ENCODE measurements around the gene POLH. TPM values are rescaled to one million over a fixed set of nuclear protein-coding genes. Genes with fewer than 3 reads are reported as not detected.

POLH gene
- total and polyA plus RNA-seq, 9 of the 15 experiments (the other 6 are each of a cell fraction or from before 2014, with no cell fraction given) = 5.8 to 31.6 (median 20.6) TPM

DNA sequence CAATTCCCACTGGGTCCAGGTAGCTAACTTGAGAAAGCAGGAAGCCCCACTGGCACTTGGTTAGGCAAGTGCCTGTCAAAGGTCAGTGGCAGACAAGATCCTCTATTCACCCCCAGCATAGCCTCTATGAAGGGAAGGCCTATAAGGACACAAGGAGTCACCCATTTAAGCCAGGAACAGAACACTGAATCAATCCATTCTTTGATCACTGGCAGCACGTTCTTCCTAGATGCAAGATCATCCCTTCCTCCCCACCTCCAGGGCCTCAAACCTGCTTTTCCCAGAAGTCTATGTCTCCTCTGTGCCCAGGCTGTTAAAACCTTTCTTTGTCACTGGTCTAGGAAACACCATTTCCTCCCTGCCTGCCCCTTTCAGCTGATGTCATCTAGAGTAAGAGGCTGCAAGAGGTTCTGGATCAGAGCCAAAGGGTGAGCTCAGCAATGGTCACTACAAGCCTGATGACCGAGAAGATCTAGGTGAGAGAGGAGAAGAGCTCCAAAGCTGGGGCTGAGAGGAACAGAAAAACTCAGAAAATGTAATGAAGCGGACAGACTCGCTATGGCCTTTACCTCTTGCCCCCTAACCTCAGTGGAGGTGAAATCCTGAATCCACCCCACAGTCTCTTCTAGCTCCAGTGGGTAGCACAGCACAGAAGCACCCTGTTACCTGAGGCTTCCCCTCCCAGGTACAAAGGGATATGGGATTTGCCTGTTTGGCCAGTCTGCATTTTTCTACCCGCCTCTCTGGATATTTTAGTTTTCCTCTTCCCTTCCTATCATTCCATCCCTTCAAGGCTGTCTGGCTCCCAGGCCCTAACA, 51.2 kb downstream of the POLH start (continued):
- TF ChIP-seq JUNB (CRISPR knock-in tag; conservative IDR thresholded peaks at IDR 0.05) (0 out of 2 replicates have a peak, but pooled peaks have one; percentile 29), RBM17 (IDR thresholded peaks at IDR 0.05; ENCODE audit: borderline replicate concordance, low read depth, low read length) (no peak), TAF15 (IDR thresholded peaks at IDR 0.05; ENCODE audit: low read depth, low read length) (no peak), EP300 (IDR thresholded peaks at IDR 0.05; ENCODE audit: low read length) (peak; percentile 97), ZC3H8 (IDR thresholded peaks at IDR 0.05) (0 out of 2 replicates have a peak, but pooled peaks have one; percentile 54), ZSCAN32 (CRISPR knock-in tag; IDR thresholded peaks at IDR 0.05) (peak; percentile 95), ZBTB11 (CRISPR knock-in tag; IDR thresholded peaks at IDR 0.05) (peak in 1 of 3 experiments; percentile 53; a peak in 1 of 6 replicates), HMGN3 (IDR thresholded peaks at IDR 0.05; ENCODE audit: borderline replicate concordance, extremely low read depth, insufficient read length, low read depth, low read length) (no peak), IFI16 (CRISPR knock-in tag; IDR thresholded peaks at IDR 0.05) (peak; percentile 17; the same call in 1 of the 2 replicates), IRF9 (tag; IDR thresholded peaks at IDR 0.05) (peak; percentile 92), POLR2B (IDR thresholded peaks at IDR 0.05; ENCODE audit: low read depth, partially characterized antibody) (peak; percentile 96), BRD9 (IDR thresholded peaks at IDR 0.05; ENCODE audit: low read depth, partially characterized antibody) (peak; percentile 99), ZNF436 (CRISPR knock-in tag; IDR thresholded peaks at IDR 0.05) (peak; percentile 10; the same call in 1 of the 2 replicates), SLC30A9 (CRISPR knock-in tag; IDR thresholded peaks at IDR 0.05) (no peak), SAP30 (IDR thresholded peaks at IDR 0.05; ENCODE audit: borderline replicate concordance, insufficient read depth, low read depth, low read length, poor library complexity, severe bottlenecking) (no peak), CBX8 (IDR thresholded peaks at IDR 0.05; ENCODE audit: borderline replicate concordance, extremely low read depth, low read depth, low read length, poor library complexity, severe bottlenecking) (no peak)
- TF ChIP-seq, protein P1, sequence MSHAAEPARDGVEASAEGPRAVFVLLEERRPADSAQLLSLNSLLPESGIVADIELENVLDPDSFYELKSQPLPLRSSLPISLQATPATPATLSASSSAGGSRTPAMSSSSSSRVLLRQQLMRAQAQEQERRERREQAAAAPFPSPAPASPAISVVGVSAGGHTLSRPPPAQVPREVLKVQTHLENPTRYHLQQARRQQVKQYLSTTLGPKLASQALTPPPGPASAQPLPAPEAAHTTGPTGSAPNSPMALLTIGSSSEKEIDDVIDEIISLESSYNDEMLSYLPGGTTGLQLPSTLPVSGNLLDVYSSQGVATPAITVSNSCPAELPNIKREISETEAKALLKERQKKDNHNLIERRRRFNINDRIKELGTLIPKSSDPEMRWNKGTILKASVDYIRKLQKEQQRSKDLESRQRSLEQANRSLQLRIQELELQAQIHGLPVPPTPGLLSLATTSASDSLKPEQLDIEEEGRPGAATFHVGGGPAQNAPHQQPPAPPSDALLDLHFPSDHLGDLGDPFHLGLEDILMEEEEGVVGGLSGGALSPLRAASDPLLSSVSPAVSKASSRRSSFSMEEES (CRISPR knock-in tag; IDR thresholded peaks at IDR 0.05) = peak; percentile 22; the same call in 1 of the 2 replicates
- TF ChIP-seq, protein P2, sequence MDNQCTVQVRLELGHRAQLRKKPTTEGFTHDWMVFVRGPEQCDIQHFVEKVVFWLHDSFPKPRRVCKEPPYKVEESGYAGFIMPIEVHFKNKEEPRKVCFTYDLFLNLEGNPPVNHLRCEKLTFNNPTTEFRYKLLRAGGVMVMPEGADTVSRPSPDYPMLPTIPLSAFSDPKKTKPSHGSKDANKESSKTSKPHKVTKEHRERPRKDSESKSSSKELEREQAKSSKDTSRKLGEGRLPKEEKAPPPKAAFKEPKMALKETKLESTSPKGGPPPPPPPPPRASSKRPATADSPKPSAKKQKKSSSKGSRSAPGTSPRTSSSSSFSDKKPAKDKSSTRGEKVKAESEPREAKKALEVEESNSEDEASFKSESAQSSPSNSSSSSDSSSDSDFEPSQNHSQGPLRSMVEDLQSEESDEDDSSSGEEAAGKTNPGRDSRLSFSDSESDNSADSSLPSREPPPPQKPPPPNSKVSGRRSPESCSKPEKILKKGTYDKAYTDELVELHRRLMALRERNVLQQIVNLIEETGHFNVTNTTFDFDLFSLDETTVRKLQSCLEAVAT (IDR thresholded peaks at IDR 0.05) = peak; percentile 96 to 97
